ENCODE results near the gene SENP6. TPM values are rescaled to one million over a fixed set of nuclear protein-coding genes. Genes with fewer than 3 reads are reported as not detected.
A peak's percentile ranks its signal among the peaks of the same experiment; 100 is the strongest.

Gene SENP6
- total and polyA plus RNA-seq, 2 experiments from 2014 or later = 35.9 to 102 TPM

DNA sequence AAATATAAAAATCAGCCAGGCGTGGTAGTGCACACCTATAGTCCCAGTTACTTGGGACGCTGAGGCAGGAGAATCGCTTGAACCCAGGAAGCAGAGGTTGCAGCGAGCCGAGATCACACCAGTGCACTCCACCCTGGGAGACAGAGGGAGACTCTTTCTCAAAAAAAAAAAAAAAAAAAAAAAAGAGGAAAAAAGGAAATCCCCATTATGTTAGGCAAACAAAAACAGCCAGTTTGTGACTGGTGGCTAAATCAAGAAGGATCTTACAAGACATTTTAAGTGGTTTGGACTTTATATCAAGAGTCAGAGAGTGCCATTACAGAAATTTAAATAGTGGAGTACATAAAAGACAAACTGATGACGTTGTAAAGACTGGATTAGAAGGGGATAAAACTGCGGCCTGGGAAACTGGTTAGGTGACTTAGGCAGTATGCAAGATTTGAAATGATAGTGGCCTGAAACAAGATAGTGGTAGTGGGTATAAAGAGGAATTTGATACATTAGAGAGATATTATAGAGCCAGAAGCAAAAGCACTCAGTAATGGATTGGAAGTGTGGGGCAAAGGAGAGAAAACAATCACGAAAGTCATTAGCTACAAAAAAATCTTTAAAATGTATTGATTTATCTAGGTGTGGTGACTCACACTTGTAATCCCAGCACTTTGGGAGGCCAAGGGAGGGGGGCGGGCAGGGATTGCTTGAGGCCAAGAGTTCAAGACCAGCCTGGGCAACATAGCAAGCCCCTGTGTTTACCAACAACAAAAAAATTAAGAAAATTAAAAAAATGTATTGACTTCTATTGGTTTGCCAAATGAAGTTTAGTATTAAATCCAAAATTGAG, 145.7 kb downstream of the SENP6 start:
- Histone ChIP-seq H3K9me3 (ENCODE audit: low read depth) (no peaks in the 10 kb centered on the region), H3K27ac (no peak overlapping the region), H3K4me3 (no peak overlapping the region), H3K9me2 (replicated peaks; ENCODE audit: insufficient read depth) (no peaks in the 10 kb centered on the region), H3K36me3 (replicated peaks; ENCODE audit: insufficient read depth, low read depth) (no peaks in the 10 kb centered on the region), H4K20me1 (ENCODE audit: insufficient read depth, poor library complexity, severe bottlenecking) (no peaks in the 10 kb centered on the region), H3K27me3 (no peaks in the 10 kb centered on the region), H2AFZ (no peak overlapping the region), H3K79me2 (peaks cover 20% of the 10 kb centered on the region), H3K4me2 (peak overlapping the region; percentile 88), H3K4me1 (ENCODE audit: insufficient read depth) (peaks cover 9% of the 10 kb centered on the region)
- DNase-seq (ENCODE audit: low spot score) = no peak
- WGBS (ENCODE audit: low lambda C conversion rate, missing lambda C conversion rate) = 69% methylated on average over 9 of the region's 9 CpGs
- TF ChIP-seq EZH2 (IDR thresholded peaks at IDR 0.05; ENCODE audit: borderline replicate concordance) (no peak), EZH2phosphoT487 (IDR thresholded peaks at IDR 0.05; ENCODE audit: low read depth, severe bottlenecking, unreplicated experiment) (no peak)
- TF ChIP-seq, protein P1, sequence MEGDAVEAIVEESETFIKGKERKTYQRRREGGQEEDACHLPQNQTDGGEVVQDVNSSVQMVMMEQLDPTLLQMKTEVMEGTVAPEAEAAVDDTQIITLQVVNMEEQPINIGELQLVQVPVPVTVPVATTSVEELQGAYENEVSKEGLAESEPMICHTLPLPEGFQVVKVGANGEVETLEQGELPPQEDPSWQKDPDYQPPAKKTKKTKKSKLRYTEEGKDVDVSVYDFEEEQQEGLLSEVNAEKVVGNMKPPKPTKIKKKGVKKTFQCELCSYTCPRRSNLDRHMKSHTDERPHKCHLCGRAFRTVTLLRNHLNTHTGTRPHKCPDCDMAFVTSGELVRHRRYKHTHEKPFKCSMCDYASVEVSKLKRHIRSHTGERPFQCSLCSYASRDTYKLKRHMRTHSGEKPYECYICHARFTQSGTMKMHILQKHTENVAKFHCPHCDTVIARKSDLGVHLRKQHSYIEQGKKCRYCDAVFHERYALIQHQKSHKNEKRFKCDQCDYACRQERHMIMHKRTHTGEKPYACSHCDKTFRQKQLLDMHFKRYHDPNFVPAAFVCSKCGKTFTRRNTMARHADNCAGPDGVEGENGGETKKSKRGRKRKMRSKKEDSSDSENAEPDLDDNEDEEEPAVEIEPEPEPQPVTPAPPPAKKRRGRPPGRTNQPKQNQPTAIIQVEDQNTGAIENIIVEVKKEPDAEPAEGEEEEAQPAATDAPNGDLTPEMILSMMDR (IDR thresholded peaks at IDR 0.05; ENCODE audit: poor library complexity) = no peak

GRCh38 chr6:75748003-75748742, 146.5 kb downstream of the SENP6 start:
- Histone ChIP-seq H3K9me2 (replicated peaks; ENCODE audit: insufficient read depth) (no peaks in the 10 kb centered on the region), H3K4me3 (peak overlapping the region; percentile 90), H3K27ac (peak overlapping the region; percentile 100), H4K20me1 (ENCODE audit: insufficient read depth, poor library complexity, severe bottlenecking) (no peaks in the 10 kb centered on the region), H2AFZ (peak overlapping the region; percentile 94), H3K27me3 (no peaks in the 10 kb centered on the region), H3K79me2 (peaks cover 28% of the 10 kb centered on the region), H3K36me3 (replicated peaks; ENCODE audit: insufficient read depth, low read depth) (no peaks in the 10 kb centered on the region), H3K4me1 (ENCODE audit: insufficient read depth) (peaks cover 17% of the 10 kb centered on the region), H3K4me2 (peak overlapping the region; percentile 88), H3K9me3 (ENCODE audit: low read depth) (no peaks in the 10 kb centered on the region)
- TF ChIP-seq, protein P1 (IDR thresholded peaks at IDR 0.05; ENCODE audit: poor library complexity) = no peak
- TF ChIP-seq EZH2phosphoT487 (IDR thresholded peaks at IDR 0.05; ENCODE audit: low read depth, severe bottlenecking, unreplicated experiment) (no peak), EZH2 (IDR thresholded peaks at IDR 0.05; ENCODE audit: borderline replicate concordance) (no peak)
- no peak for DNase-seq (ENCODE audit: low spot score)
- WGBS (ENCODE audit: low lambda C conversion rate, missing lambda C conversion rate) = 13% methylated on average over 17 of the region's 17 CpGs

DNA sequence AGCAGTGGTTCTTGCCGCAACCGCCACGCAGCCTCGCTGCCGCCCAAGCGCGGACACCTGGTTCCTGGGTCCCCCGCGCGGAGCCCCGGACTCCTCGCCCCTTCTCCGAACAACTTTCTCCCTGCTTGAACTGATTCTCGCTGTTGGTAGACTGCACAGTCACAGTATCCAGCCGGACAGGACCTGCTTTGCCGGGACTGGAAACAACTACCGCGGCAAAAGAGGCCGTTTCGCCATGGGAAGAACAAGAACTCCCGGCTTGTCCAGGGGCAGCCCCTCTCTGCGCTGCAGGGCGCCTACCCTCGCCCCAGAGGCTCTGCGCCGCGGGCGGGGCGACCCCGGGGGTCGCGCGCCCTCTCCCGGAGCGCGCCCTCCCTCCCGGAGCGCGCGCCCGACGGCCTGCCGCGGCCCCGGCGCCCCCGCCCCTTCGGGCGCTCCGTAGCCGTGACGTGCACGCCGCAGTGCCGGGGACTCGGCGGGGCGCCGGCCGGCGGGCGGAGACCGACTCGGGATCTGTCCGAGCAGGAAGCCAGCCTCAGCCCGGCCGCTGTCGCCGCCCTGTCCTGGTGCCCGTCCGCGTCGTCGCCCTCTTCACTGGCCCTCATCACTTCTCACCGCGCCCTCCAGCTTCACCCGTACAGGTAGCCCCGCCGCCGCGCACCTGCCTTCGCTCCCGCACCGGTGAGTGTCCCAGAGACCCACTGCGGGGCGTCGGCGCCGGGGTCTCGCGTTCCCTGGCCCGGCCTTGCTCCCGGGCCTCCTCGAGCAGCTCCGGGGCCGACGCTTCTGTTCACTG, 147.3 kb downstream of the SENP6 start, which contains the start of gene MYO6:
Gene MYO6, plus strand, starts transcription at position 497 of the 796 bp plus-strand sequence. CDS start 68,309 bp downstream, outside the sequence.
- Histone ChIP-seq H3K27me3 (no peaks in the 10 kb centered on the region), H3K9me3 (ENCODE audit: low read depth) (no peaks in the 10 kb centered on the region), H3K27ac (peak within 1 kb of the TSS; percentile 100), H3K4me1 (ENCODE audit: insufficient read depth) (peaks cover 18% of the 10 kb centered on the region), H3K4me3 (peak within 1 kb of the TSS; percentile 95), H3K4me2 (peak within 1 kb of the TSS; percentile 88), H3K9me2 (replicated peaks; ENCODE audit: insufficient read depth) (no peaks in the 10 kb centered on the region), H4K20me1 (ENCODE audit: insufficient read depth, poor library complexity, severe bottlenecking) (no peaks in the 10 kb centered on the region), H3K79me2 (peaks cover 36% of the 10 kb centered on the region), H2AFZ (peak within 1 kb of the TSS; percentile 94), H3K36me3 (replicated peaks; ENCODE audit: insufficient read depth, low read depth) (no peaks in the 10 kb centered on the region)
- peak; percentile 91 for DNase-seq (ENCODE audit: low spot score)
- WGBS (ENCODE audit: low lambda C conversion rate, missing lambda C conversion rate) = under 1% methylated on average over 79 of the region's 97 CpGs
- TF ChIP-seq, protein P1 (IDR thresholded peaks at IDR 0.05; ENCODE audit: poor library complexity) = no peak
- TF ChIP-seq EZH2phosphoT487 (IDR thresholded peaks at IDR 0.05; ENCODE audit: low read depth, severe bottlenecking, unreplicated experiment) = no peak
- no peak for TF ChIP-seq EZH2 (IDR thresholded peaks at IDR 0.05; ENCODE audit: borderline replicate concordance)

Data from hepatocyte (in vitro differentiated cells).